SH-SY5Y (cell line): ENCODE measurements around the gene KLHDC4.

Experiments used
- GATA2 ChIP-seq: IDR thresholded peaks from 2 replicates; pipeline ENCODE4 v1.6.1; 2011; ENCODE audit warnings: mild to moderate bottlenecking, low read depth, low read length
- GATA3 ChIP-seq: IDR thresholded peaks from 2 replicates; pipeline ENCODE4 v1.6.1; 2011; ENCODE audit warnings: low read depth, mild to moderate bottlenecking, low read length, moderate library complexity

Gene KLHDC4

DNA sequence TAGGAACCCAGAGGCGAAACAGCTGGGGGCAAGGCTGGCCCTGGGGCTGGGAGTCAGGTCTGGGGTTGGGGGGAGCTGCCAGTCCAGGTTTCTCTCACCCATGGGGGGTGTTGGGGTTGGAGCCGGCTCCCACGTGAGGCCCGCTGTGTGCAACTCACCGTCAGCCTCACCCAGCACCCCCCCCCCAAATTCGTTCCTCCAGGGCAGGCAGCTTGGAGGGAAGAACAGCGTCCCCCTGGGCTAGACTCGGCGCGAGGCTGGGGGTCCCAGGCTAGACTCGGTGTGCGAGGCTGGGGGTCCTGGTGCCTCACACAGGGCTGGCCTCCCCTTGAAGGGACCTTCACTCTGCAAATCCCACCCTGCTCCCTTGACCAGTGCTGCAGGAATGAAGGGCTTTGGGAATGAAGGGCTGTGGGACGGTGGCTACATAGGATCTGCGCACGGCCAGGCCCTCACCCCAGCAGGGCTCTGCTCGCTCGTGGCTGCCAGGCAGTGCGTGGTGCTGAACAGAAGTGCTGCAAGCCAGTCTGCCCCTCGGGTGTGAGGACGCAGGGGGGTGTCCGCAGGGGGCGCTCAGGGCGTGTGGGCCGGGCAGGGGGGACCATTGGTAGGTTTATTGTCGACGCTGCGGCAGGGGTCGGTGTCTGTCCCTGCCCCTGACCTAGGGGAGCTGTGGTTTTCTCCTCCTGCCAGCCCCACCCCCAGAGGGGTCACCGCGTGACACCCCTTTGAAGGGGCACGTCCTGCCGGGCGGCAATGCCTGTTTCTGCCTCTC is 74.7 kb downstream of the KLHDC4 start:
- no peak for TF ChIP-seq GATA3
- TF ChIP-seq GATA2, result no peak

DNA sequence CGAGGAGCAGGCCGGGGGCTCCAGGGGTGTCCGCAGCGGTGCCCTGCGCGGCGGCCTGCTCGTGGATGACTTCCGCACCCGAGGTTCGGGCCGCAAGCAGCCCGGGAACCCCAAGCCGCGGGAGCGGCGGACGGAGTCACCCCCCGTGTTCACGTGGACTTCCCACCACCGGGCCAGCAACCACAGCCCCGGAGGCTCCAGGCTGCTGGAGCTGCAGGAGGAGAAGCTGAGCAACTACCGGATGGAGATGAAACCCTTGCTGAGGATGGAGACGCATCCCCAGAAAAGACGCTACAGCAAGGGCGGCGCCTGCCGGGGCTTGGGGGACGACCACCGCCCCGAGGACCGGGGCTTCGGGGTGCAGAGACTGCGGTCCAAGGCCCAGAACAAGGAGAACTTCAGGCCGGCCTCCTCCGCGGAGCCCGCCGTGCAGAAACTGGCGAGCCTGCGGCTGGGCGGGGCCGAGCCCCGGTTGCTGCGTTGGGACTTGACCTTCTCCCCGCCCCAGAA is 75.8 kb downstream of the KLHDC4 start:
- TF ChIP-seq GATA3 (no peak), GATA2 (no peak)

GRCh38 chr16:87688876-87689815 is 76.6 kb downstream of the KLHDC4 start:
- TF ChIP-seq GATA2 (no peak), GATA3 (no peak)

- no peak for TF ChIP-seq GATA2
Observed at GRCh38 chr16:87687998-87688529, 77.7 kb downstream of the KLHDC4 start.

GRCh38 chr16:87687126-87687910 is 78.5 kb downstream of the KLHDC4 start:
- no peak for TF ChIP-seq GATA2
- TF ChIP-seq GATA3, result no peak

- TF ChIP-seq GATA3 (no peak), GATA2 (no peak)
Observed at GRCh38 chr16:87686697-87687096, 79.1 kb downstream of the KLHDC4 start.

- TF ChIP-seq GATA2, result no peak
- TF ChIP-seq GATA3, result no peak
Observed at GRCh38 chr16:87685766-87686165, 80.0 kb downstream of the KLHDC4 start.

DNA sequence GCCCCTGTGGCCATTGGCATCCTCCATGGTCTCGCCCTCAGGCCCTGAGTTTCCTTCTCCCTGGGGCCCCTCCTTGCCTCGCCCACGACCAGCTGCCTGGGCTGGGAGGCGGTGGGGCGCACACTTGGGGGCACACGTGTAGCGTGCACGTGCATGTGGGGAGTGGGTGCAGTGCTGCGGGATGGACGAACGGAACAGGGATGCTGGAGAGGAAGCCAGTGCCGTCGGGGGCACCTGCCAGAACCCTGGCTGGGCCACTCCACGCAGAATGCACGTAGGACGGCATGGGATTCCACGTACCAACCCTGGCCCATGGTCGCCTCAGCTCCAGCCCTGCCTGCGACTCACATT is 80.4 kb downstream of the KLHDC4 start:
- TF ChIP-seq GATA3 (no peak), GATA2 (no peak)

DNA sequence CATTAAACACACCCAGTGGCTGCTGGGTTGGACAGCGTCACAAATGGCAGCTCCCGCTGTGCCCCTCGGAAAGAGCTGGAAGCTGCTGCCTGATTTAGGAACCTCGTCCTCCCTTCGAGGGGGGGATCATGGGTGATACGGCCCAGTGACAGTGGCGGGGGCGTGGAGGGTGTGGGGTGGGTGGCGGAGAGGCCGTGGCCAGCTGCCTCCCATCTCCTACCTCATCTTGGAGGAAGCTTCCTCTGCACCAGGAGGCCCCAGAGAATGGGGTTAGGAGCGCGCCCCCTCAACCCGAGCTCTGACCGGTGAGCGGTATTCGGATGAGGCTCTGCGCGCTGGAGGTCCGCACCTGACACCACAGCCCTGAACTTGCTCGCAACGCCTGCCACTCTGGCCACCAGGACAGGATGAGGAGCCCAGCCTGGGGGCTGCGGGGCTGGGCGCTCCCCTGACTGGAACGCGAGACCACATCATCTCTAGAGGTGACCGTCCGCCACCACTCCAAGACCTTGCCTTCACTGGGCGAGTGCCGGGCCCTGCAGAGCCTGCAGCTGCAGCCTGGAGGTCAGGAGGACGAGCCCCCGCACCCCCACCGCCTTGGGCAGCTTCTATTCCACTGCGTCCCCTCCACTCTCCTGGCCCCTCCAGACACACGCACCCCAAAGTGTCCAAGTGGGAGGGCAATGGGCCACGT is 80.9 kb downstream of the KLHDC4 start:
- TF ChIP-seq GATA2, result no peak
- no peak for TF ChIP-seq GATA3

DNA sequence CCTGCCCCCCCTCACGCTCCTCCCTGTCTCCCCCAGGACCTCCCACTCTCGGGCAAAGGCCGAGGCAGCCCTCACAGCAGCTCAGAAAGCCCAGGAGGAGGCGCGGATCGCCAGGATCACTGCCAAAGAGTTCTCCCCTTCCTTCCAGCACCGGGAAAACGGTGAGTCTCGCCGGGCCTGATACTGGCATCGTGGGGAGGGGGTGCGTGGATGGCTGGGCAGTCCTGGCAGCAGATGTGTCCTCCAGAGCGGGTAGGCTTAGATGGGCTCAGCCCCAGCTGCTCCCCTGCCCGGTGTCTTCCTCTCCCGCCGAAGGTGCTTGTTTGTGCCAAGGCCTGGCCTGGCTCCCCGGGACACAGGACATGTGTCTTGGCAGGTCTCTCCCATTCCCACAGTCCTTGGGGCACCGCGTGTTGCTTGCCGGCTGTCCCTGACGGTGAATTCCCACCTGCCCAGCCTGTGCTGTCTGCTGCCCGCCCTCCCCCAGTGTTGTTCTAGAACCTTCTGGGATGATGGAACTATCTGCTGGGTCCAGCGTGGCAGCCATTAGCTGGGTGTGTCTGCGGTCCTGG is 81.6 kb downstream of the KLHDC4 start:
- TF ChIP-seq GATA2 (no peak), GATA3 (no peak)

- TF ChIP-seq GATA3 (no peak), GATA2 (no peak)
Observed at GRCh38 chr16:87682852-87683399, 82.9 kb downstream of the KLHDC4 start.

GRCh38 chr16:87681981-87682570 is 83.7 kb downstream of the KLHDC4 start:
- no peak for TF ChIP-seq GATA3
- TF ChIP-seq GATA2, result no peak
